NB4 (cell line): ENCODE results near the gene THSD4.
A peak's percentile ranks its signal among the peaks of the same experiment; 100 is the strongest.

ENCODE experiments used
- DNase-seq: peaks from one replicate; pipeline ENCODE4 v3.0.0; 2010; ENCODE audit warnings: low read depth
- H3K4me3 ChIP-seq: one replicate; pipeline ENCODE4 v1.5.1; 2011; ENCODE audit warnings: mild to moderate bottlenecking, low read depth, low read length, moderate library complexity
- MAX ChIP-seq: IDR thresholded peaks from 2 replicates; pipeline ENCODE4 v1.6.1; 2011; ENCODE audit warnings: low read depth, low read length
- MYC ChIP-seq: IDR thresholded peaks from 2 replicates; pipeline ENCODE4 v1.6.1; 2011; ENCODE audit warnings: low read depth, low read length
- POLR2A ChIP-seq: IDR thresholded peaks from 2 replicates; pipeline ENCODE4 v1.6.1; 2011; ENCODE audit warnings: mild to moderate bottlenecking; ENCODE audit not compliant: insufficient read length; ENCODE audit errors: extremely low read depth
- TF ChIP-seq, protein P1 (sequence below): IDR thresholded peaks from one replicate; pipeline ENCODE4 v1.5.1; 2012; ENCODE audit warnings: low read depth, low read length

THSD4 gene

GRCh38 chr15:71252044-71252739 is 136.9 kb downstream of the THSD4 start:
- no peak for TF ChIP-seq POLR2A
- TF ChIP-seq MYC = no peak
- TF ChIP-seq, protein P1, sequence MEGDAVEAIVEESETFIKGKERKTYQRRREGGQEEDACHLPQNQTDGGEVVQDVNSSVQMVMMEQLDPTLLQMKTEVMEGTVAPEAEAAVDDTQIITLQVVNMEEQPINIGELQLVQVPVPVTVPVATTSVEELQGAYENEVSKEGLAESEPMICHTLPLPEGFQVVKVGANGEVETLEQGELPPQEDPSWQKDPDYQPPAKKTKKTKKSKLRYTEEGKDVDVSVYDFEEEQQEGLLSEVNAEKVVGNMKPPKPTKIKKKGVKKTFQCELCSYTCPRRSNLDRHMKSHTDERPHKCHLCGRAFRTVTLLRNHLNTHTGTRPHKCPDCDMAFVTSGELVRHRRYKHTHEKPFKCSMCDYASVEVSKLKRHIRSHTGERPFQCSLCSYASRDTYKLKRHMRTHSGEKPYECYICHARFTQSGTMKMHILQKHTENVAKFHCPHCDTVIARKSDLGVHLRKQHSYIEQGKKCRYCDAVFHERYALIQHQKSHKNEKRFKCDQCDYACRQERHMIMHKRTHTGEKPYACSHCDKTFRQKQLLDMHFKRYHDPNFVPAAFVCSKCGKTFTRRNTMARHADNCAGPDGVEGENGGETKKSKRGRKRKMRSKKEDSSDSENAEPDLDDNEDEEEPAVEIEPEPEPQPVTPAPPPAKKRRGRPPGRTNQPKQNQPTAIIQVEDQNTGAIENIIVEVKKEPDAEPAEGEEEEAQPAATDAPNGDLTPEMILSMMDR = no peak
- no peak for DNase-seq
- no peak overlapping the region for H3K4me3 ChIP-seq

DNA sequence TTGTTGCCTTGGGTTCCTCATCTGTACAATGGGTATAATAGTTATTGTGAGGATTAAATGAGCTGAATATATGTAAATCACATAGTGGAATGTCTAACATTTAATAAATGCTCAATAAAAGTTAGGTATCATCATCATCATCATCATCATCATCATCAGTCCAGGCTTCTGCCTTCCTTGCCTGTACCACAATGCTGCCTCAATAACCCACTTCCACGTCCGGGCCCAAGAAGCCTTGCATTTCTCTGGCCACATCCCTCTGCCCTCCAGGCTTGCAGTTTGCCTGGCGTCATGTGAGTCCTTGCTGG is 137.4 kb downstream of the THSD4 start:
- TF ChIP-seq POLR2A (no peak), MYC (no peak), MAX (no peak)
- TF ChIP-seq, protein P1 = no peak
- H3K4me3 ChIP-seq = no peak overlapping the region
- no peak for DNase-seq

GRCh38 chr15:71254491-71254890 is 139.2 kb downstream of the THSD4 start:
- no peak for DNase-seq
- TF ChIP-seq MAX (no peak), POLR2A (no peak), MYC (no peak)
- TF ChIP-seq, protein P1 = no peak
- H3K4me3 ChIP-seq = no peak overlapping the region

DNA sequence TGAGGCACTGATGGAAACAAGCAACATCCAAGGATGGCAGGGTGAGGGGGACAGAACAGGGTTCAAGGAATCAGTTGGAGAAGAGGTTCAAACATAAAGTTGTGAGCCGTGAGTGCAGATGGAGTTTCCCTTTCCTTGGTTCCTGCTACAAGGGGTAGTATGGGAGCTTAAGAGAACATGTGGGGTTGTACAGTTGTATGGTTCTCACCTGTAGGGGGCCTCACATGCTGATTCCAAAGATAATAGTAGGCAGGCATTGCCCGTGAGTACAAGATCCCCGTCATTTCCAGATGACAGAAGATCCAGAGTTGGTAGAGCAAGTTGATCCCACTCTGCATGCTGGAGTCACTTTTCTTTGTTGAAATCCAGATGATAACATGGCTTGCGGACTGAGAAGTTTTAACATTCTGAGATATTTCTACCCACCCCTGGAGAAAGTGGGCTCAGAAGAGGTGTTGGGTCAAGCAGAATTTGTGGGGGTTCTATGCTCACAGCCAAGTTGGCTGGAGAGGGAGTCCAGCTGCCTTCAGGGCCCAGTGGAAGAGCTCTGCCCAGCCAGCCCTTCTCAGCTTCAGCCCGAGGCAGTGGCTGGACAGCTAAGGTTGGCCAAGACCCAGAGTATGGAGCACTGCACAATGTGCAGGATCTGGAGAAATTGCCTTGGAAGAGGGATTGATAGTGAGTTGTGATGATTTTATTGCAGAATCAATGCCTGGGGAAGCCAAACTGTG is 141.8 kb downstream of the THSD4 start:
- TF ChIP-seq POLR2A (no peak), MAX (no peak), MYC (no peak)
- TF ChIP-seq, protein P1 = no peak
- peak; percentile 7 for DNase-seq
- H3K4me3 ChIP-seq = no peak overlapping the region

- no peak for DNase-seq
- H3K4me3 ChIP-seq = no peak overlapping the region
- TF ChIP-seq MAX = no peak
- TF ChIP-seq, protein P1 = no peak
- TF ChIP-seq MYC = no peak
- TF ChIP-seq POLR2A = no peak
Observed at GRCh38 chr15:71259866-71260265, 144.6 kb downstream of the THSD4 start.

GRCh38 chr15:71261418-71261817 is 146.1 kb downstream of the THSD4 start:
- TF ChIP-seq MYC = no peak
- no peak for TF ChIP-seq MAX
- TF ChIP-seq, protein P1 = no peak
- no peak for DNase-seq
- no peak overlapping the region for H3K4me3 ChIP-seq
